Lung (tissue), 12 donors: ENCODE results near the gene IL16. TPM values are rescaled to one million over a fixed set of nuclear protein-coding genes. Genes with fewer than 3 reads are reported as not detected.

Experiments used
- ATAC-seq: fragments of 200-7000 bp; cut with Tn5 transposase; one replicate; pipeline ENCODE4 v1.9.1; 2020; ENCODE audit warnings: moderate number of reproducible peaks; ENCODE audit not compliant: insufficient read depth, low FRiP score
- DNase-seq, 3 donors: peaks; one replicate each; pipeline ENCODE4 v3.0.0-alpha.2; 2013 to 2017
- H3K27ac ChIP-seq, 2 donors: one replicate each; pipeline ENCODE4 v1.5.1; 2013; ENCODE audit warnings: mild to moderate bottlenecking in 2 of 2, moderate library complexity in 2 of 2, control low read depth in 1 of 2, inconsistent platforms in 1 of 2, low read depth in 1 of 2, low read length in 1 of 2
- H3K27me3 ChIP-seq, 3 donors: one replicate each; pipeline ENCODE4 v1.5.1; 2013; ENCODE audit warnings: low read length in 2 of 3; ENCODE audit not compliant: control insufficient read depth in 3 of 3, insufficient read depth in 3 of 3
- H3K36me3 ChIP-seq, 4 donors: one replicate each; pipeline ENCODE4 v1.5.1; 2013; ENCODE audit warnings: low read length in 4 of 4, mild to moderate bottlenecking in 1 of 4, moderate library complexity in 1 of 4; ENCODE audit not compliant: control insufficient read depth in 4 of 4, insufficient read depth in 4 of 4
- H3K4me1 ChIP-seq, 5 donors: one replicate each; pipeline ENCODE4 v1.5.1; 2013; ENCODE audit warnings: low read length in 5 of 5, mild to moderate bottlenecking in 2 of 5, moderate library complexity in 1 of 5; ENCODE audit not compliant: control insufficient read depth in 5 of 5, insufficient read depth in 5 of 5
- H3K4me3 ChIP-seq: one replicate; pipeline ENCODE4 v1.5.1; 2013; ENCODE audit warnings: mild to moderate bottlenecking, control low read depth, moderate library complexity
- H3K9ac ChIP-seq, 2 donors: one replicate each; pipeline ENCODE4 v1.5.1; 2013; ENCODE audit warnings: low read length in 2 of 2, control low read depth in 1 of 2; ENCODE audit not compliant: insufficient read depth in 1 of 2
- H3K9me3 ChIP-seq, 4 donors: one replicate each; pipeline ENCODE4 v1.5.1; 2013; ENCODE audit warnings: low read length in 3 of 4, mild to moderate bottlenecking in 1 of 4, moderate library complexity in 1 of 4; ENCODE audit not compliant: control insufficient read depth in 4 of 4, insufficient read depth in 3 of 4
- WGBS, 2 donors: extraction: QIAGEN DNeasy Blood & Tissue Kit; methylation state at CpG; one replicate each; pipeline ENCODE4 v1.1.7; 2013; 5-methylcytosine and 5-hydroxymethylcytosine counted together
- polyA plus RNA-seq, 2 donors: library from polyadenylated mRNA; stranded (reverse); fragments of 200-250 nt; gene quantifications; one replicate each; pipeline ENCODE4 v1.2.1, GENCODE V29; 2013
- total RNA-seq, 2 donors: library from RNA; depleted of rRNA in 1 of 2; stranded (reverse); fragments of >200 nt in 1 of 2; gene quantifications; one replicate each; pipeline ENCODE4 v1.2.1, GENCODE V29; 2014 to 2021
- TF ChIP-seq, protein P1 (sequence below): IDR thresholded peaks from 2 replicates; pipeline ENCODE4 v1.5.1; 2012; ENCODE audit warnings: mild to moderate bottlenecking; ENCODE audit errors: control extremely low read depth, extremely low read depth
- donor health status: control.
- donor health status: control.
- donor health status: Bipolar disorder and iron deficiency.
- donor health status: healthy.
- donor health status: DM: yes; HTN: yes; CAD: no.

The IL16 gene
- total and polyA plus RNA-seq, 4 donors, result 18.8 to 45.4 (median 24.4) TPM

DNA sequence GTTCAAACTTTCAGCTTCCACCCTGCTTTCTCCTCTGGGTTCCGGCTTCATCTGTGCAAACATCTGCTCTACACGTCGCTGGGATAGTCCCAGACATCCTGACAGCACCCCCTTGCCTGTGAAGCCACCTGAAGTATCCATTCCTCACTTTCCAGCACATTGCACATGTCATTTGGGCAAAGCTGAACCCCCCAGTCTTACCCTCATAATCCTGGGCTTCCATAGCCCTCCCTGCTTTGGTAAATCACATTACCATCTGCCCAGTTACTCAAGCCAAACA is 84.7 kb downstream of the IL16 start:
- peaks cover 0 to 9% (median 0%) of the 10 kb centered on the region in 5 donors for H3K4me1 ChIP-seq
- no peak overlapping the region for H3K9ac ChIP-seq
- H3K4me3 ChIP-seq, result no peak overlapping the region
- WGBS, 2 donors, result 93 to 97% methylated on average over 3 of the region's 3 CpGs
- TF ChIP-seq, protein P1, sequence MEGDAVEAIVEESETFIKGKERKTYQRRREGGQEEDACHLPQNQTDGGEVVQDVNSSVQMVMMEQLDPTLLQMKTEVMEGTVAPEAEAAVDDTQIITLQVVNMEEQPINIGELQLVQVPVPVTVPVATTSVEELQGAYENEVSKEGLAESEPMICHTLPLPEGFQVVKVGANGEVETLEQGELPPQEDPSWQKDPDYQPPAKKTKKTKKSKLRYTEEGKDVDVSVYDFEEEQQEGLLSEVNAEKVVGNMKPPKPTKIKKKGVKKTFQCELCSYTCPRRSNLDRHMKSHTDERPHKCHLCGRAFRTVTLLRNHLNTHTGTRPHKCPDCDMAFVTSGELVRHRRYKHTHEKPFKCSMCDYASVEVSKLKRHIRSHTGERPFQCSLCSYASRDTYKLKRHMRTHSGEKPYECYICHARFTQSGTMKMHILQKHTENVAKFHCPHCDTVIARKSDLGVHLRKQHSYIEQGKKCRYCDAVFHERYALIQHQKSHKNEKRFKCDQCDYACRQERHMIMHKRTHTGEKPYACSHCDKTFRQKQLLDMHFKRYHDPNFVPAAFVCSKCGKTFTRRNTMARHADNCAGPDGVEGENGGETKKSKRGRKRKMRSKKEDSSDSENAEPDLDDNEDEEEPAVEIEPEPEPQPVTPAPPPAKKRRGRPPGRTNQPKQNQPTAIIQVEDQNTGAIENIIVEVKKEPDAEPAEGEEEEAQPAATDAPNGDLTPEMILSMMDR, result no peak
- no peak for ATAC-seq
- H3K27ac ChIP-seq, result no peak overlapping the region
- H3K9me3 ChIP-seq, result no peaks in the 10 kb centered on the region
- DNase-seq, result no peak
- H3K27me3 ChIP-seq, result no peaks in the 10 kb centered on the region
- peaks cover 0 to 6% (median 3%) of the 10 kb centered on the region in 4 donors for H3K36me3 ChIP-seq

DNA sequence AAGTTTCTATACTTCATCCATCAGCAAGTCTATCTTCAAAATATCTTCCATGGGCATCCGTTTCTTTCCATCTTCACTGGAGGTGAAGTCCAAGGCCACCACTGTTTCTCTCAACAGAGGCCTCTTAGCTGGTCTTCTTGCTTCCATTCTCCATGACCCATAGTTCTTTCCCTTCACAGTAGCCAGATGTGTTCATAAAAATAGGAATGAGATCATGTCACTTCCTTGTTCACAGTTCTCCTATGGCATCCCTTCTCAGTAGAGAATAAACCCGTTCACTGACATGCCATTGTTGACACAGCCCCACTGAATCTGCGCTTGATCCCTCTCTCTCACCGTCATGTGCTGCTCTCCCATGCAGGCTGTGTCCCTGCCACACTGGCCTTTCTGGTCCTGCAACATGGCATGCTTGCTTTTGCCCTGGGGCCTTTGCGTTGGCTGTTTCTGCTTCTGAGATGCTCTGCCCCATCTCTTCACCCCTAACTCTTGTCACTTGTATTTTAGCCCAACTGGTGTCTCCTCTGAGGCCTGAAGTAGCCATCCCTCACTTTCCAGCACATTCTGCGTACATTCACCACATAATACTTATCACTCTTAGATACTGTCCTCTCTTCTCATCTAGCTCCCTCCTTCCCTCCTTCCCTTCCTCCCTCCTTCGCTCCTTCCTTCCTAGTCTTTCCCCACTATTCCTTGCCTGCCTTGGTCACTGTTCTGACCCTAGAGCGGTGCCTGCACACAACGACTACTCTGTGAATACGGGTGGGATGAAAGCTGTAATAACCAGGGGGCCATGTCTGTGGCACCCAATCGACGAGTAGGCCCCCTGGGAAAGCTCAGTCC is 85.3 kb downstream of the IL16 start:
- TF ChIP-seq, protein P1, result no peak
- ATAC-seq, result no peak
- no peak overlapping the region for H3K4me3 ChIP-seq
- no peak overlapping the region for H3K9ac ChIP-seq
- 90 to 94% methylated on average over 12 of the region's 12 CpGs for WGBS, 2 donors
- DNase-seq, result peak in 1 of 3 donors; percentile 4
- peaks cover 0 to 6% (median 3%) of the 10 kb centered on the region in 4 donors for H3K36me3 ChIP-seq
- peaks cover 0 to 10% (median 0%) of the 10 kb centered on the region in 5 donors for H3K4me1 ChIP-seq
- H3K27ac ChIP-seq, result no peak overlapping the region
- H3K9me3 ChIP-seq, result no peaks in the 10 kb centered on the region
- no peaks in the 10 kb centered on the region for H3K27me3 ChIP-seq

DNA sequence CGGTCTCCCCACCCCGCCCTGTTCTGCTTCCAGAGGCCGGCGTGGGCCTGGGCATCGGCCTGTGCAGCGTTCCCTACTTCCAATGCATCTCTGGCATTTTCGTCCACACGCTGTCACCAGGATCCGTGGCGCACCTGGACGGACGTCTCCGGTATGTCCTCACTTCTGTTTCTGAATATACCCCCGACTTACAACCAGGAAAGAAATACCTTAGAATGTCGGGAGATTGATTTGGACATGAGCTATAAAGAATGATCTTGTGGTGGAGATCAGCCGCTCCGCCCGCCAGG is 85.9 kb downstream of the IL16 start:
- TF ChIP-seq, protein P1, result no peak
- peaks cover 0 to 8% (median 3%) of the 10 kb centered on the region in 4 donors for H3K36me3 ChIP-seq
- H3K27me3 ChIP-seq, result no peaks in the 10 kb centered on the region
- peaks cover 0 to 11% (median 0%) of the 10 kb centered on the region in 5 donors for H3K4me1 ChIP-seq
- no peak overlapping the region for H3K27ac ChIP-seq
- WGBS, 2 donors, result 94 to 96% methylated on average over 18 of the region's 18 CpGs
- DNase-seq (no peak), ATAC-seq (no peak)
- no peaks in the 10 kb centered on the region for H3K9me3 ChIP-seq
- no peak overlapping the region for H3K4me3 ChIP-seq
- no peak overlapping the region for H3K9ac ChIP-seq

DNA sequence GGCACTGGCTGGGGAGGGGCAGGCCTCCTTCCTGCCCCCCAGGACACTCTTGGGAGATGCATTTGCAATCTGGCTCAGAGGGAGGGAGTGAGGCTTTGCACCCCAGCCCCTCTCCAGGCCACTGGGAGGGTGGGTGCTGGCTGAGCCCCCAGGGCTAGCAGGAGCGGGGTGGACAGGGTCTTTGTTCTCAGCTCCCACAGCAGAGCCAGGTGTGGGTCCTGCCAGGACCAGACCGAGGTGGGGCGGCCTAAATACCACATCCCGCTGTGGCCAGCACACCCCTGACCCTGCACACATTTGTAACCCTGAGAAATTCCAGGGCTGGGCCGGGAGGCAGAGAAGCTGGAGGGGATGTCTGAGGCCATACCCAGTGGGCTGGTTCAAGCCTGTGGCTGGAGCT is 86.2 kb downstream of the IL16 start:
- H3K27ac ChIP-seq, result no peak overlapping the region
- no peak overlapping the region for H3K9ac ChIP-seq
- TF ChIP-seq, protein P1, result no peak
- no peaks in the 10 kb centered on the region for H3K27me3 ChIP-seq
- ATAC-seq (no peak), DNase-seq (no peak)
- H3K4me3 ChIP-seq, result no peak overlapping the region
- WGBS, 2 donors, result 93% methylated on average over 5 of the region's 5 CpGs
- peaks cover 0 to 11% (median 0%) of the 10 kb centered on the region in 5 donors for H3K4me1 ChIP-seq
- peaks cover 0 to 8% (median 3%) of the 10 kb centered on the region in 4 donors for H3K36me3 ChIP-seq
- no peaks in the 10 kb centered on the region for H3K9me3 ChIP-seq
